ENCODE measurements around the gene PTH2.
"Not testable (repeated sequence)": the region's sequence is repeated elsewhere in the genome, so short reads cannot be mapped to it uniquely, and the experiment has no call there.

The PTH2 gene

GRCh38 chr19:49461130-49461529 lies 37.9 kb upstream of the PTH2 start:
- not testable (repeated sequence) for H3K4me3 ChIP-seq (ENCODE audit: low read depth, low read length); H3K27ac ChIP-seq (ENCODE audit: low read depth, low read length); H3K27me3 ChIP-seq (ENCODE audit: control insufficient read depth, insufficient read depth, low read length); H3K9ac ChIP-seq (ENCODE audit: low read depth, low read length); H3K9me3 ChIP-seq (ENCODE audit: control insufficient read depth, insufficient read depth, low read length); H3K4me1 ChIP-seq (ENCODE audit: control insufficient read depth, insufficient read depth, low read length)
- peaks cover 26% of the 10 kb centered on the region for H3K36me3 ChIP-seq (ENCODE audit: control insufficient read depth, insufficient read depth, low read length)

- Histone ChIP-seq H3K27ac (ENCODE audit: low read depth, low read length) (no peak overlapping the region), H3K4me1 (ENCODE audit: control insufficient read depth, insufficient read depth, low read length) (no peaks in the 10 kb centered on the region), H3K9ac (ENCODE audit: low read depth, low read length) (no peak overlapping the region), H3K36me3 (ENCODE audit: control insufficient read depth, insufficient read depth, low read length) (peaks cover 19% of the 10 kb centered on the region; the same call in 1 of the 2 replicates), H3K9me3 (ENCODE audit: control insufficient read depth, insufficient read depth, low read length) (no peaks in the 10 kb centered on the region), H3K27me3 (ENCODE audit: control insufficient read depth, insufficient read depth, low read length) (no peaks in the 10 kb centered on the region), H3K4me3 (ENCODE audit: low read depth, low read length) (no peak overlapping the region)
Observed at GRCh38 chr19:49459388-49459787, 36.1 kb upstream of the PTH2 start.

- Histone ChIP-seq H3K27ac (ENCODE audit: low read depth, low read length) (no peak overlapping the region), H3K9me3 (ENCODE audit: control insufficient read depth, insufficient read depth, low read length) (no peaks in the 10 kb centered on the region), H3K36me3 (ENCODE audit: control insufficient read depth, insufficient read depth, low read length) (0 out of 2 replicates have a peak, but pooled peaks cover 12% of the 10 kb centered on the region), H3K4me1 (ENCODE audit: control insufficient read depth, insufficient read depth, low read length) (peaks cover 2% of the 10 kb centered on the region; the same call in 1 of the 2 replicates), H3K9ac (ENCODE audit: low read depth, low read length) (no peak overlapping the region), H3K27me3 (ENCODE audit: control insufficient read depth, insufficient read depth, low read length) (no peaks in the 10 kb centered on the region), H3K4me3 (ENCODE audit: low read depth, low read length) (no peak overlapping the region)
Observed at GRCh38 chr19:49458567-49458903, 35.3 kb upstream of the PTH2 start.

- Histone ChIP-seq H3K4me1 (ENCODE audit: control insufficient read depth, insufficient read depth, low read length) (peaks cover 2% of the 10 kb centered on the region; the same call in 1 of the 2 replicates), H3K4me3 (ENCODE audit: low read depth, low read length) (no peak overlapping the region), H3K36me3 (ENCODE audit: control insufficient read depth, insufficient read depth, low read length) (0 out of 2 replicates have a peak, but pooled peaks cover 12% of the 10 kb centered on the region), H3K9ac (ENCODE audit: low read depth, low read length) (no peak overlapping the region), H3K9me3 (ENCODE audit: control insufficient read depth, insufficient read depth, low read length) (no peaks in the 10 kb centered on the region), H3K27me3 (ENCODE audit: control insufficient read depth, insufficient read depth, low read length) (no peaks in the 10 kb centered on the region), H3K27ac (ENCODE audit: low read depth, low read length) (no peak overlapping the region)
Observed at GRCh38 chr19:49456326-49456725, 33.1 kb upstream of the PTH2 start.

GRCh38 chr19:49455773-49456172 lies 32.5 kb upstream of the PTH2 start:
- Histone ChIP-seq H3K9me3 (ENCODE audit: control insufficient read depth, insufficient read depth, low read length) (no peaks in the 10 kb centered on the region), H3K9ac (ENCODE audit: low read depth, low read length) (no peak overlapping the region), H3K4me3 (ENCODE audit: low read depth, low read length) (no peak overlapping the region), H3K27me3 (ENCODE audit: control insufficient read depth, insufficient read depth, low read length) (no peaks in the 10 kb centered on the region), H3K36me3 (ENCODE audit: control insufficient read depth, insufficient read depth, low read length) (0 out of 2 replicates have a peak, but pooled peaks cover 12% of the 10 kb centered on the region), H3K4me1 (ENCODE audit: control insufficient read depth, insufficient read depth, low read length) (peaks cover 2% of the 10 kb centered on the region; the same call in 1 of the 2 replicates), H3K27ac (ENCODE audit: low read depth, low read length) (no peak overlapping the region)

- H3K9ac ChIP-seq (ENCODE audit: low read depth, low read length) = peak overlapping the region; percentile 98
- H3K27me3 ChIP-seq (ENCODE audit: control insufficient read depth, insufficient read depth, low read length) = no peaks in the 10 kb centered on the region
- peaks cover 16% of the 10 kb centered on the region for H3K36me3 ChIP-seq (ENCODE audit: control insufficient read depth, insufficient read depth, low read length)
- H3K9me3 ChIP-seq (ENCODE audit: control insufficient read depth, insufficient read depth, low read length) = no peaks in the 10 kb centered on the region
- H3K4me3 ChIP-seq (ENCODE audit: low read depth, low read length) = peak overlapping the region; percentile 93
- H3K4me1 ChIP-seq (ENCODE audit: control insufficient read depth, insufficient read depth, low read length) = peaks cover 2% of the 10 kb centered on the region; the same call in 1 of the 2 replicates
- peak overlapping the region; percentile 99 for H3K27ac ChIP-seq (ENCODE audit: low read depth, low read length)
Observed at GRCh38 chr19:49453757-49454240, 30.6 kb upstream of the PTH2 start.

GRCh38 chr19:49453013-49453756 lies 29.9 kb upstream of the PTH2 start, which contains the start of gene ALDH16A1:
Gene ALDH16A1 (plus strand): TSS chr19:49453225. CDS start chr19:49453332, 107 bp downstream.
- Histone ChIP-seq H3K27ac (ENCODE audit: low read depth, low read length) (peak within 1 kb of the TSS; percentile 99), H3K4me3 (ENCODE audit: low read depth, low read length) (peak within 1 kb of the TSS; percentile 93), H3K36me3 (ENCODE audit: control insufficient read depth, insufficient read depth, low read length) (peaks cover 22% of the 10 kb centered on the region), H3K9me3 (ENCODE audit: control insufficient read depth, insufficient read depth, low read length) (no peaks in the 10 kb centered on the region), H3K9ac (ENCODE audit: low read depth, low read length) (peak within 1 kb of the TSS; percentile 98), H3K4me1 (ENCODE audit: control insufficient read depth, insufficient read depth, low read length) (peaks cover 2% of the 10 kb centered on the region; the same call in 1 of the 2 replicates), H3K27me3 (ENCODE audit: control insufficient read depth, insufficient read depth, low read length) (no peaks in the 10 kb centered on the region)

GRCh38 chr19:49451430-49452181 lies 28.4 kb upstream of the PTH2 start, which contains the start of gene PIH1D1:
Gene PIH1D1 (minus strand): TSS chr19:49451814. CDS start chr19:49451574, 240 bp downstream.
- Histone ChIP-seq H3K4me3 (ENCODE audit: low read depth, low read length) (peak within 1 kb of the TSS; percentile 93), H3K36me3 (ENCODE audit: control insufficient read depth, insufficient read depth, low read length) (peaks cover 32% of the 10 kb centered on the region), H3K4me1 (ENCODE audit: control insufficient read depth, insufficient read depth, low read length) (peaks cover 7% of the 10 kb centered on the region; the same call in 1 of the 2 replicates), H3K27me3 (ENCODE audit: control insufficient read depth, insufficient read depth, low read length) (no peaks in the 10 kb centered on the region), H3K9ac (ENCODE audit: low read depth, low read length) (peak within 1 kb of the TSS; percentile 98), H3K27ac (ENCODE audit: low read depth, low read length) (peak within 1 kb of the TSS; percentile 99), H3K9me3 (ENCODE audit: control insufficient read depth, insufficient read depth, low read length) (no peaks in the 10 kb centered on the region)

- Histone ChIP-seq H3K9ac (ENCODE audit: low read depth, low read length) (no peak overlapping the region), H3K27ac (ENCODE audit: low read depth, low read length) (no peak overlapping the region), H3K27me3 (ENCODE audit: control insufficient read depth, insufficient read depth, low read length) (no peaks in the 10 kb centered on the region), H3K4me1 (ENCODE audit: control insufficient read depth, insufficient read depth, low read length) (peaks cover 7% of the 10 kb centered on the region; the same call in 1 of the 2 replicates), H3K4me3 (ENCODE audit: low read depth, low read length) (peak overlapping the region; percentile 85; the same call in 1 of the 2 replicates), H3K36me3 (ENCODE audit: control insufficient read depth, insufficient read depth, low read length) (peaks cover 33% of the 10 kb centered on the region), H3K9me3 (ENCODE audit: control insufficient read depth, insufficient read depth, low read length) (no peaks in the 10 kb centered on the region)
Observed at GRCh38 chr19:49450405-49450804, 27.2 kb upstream of the PTH2 start.

GRCh38 chr19:49448432-49448786 lies 25.2 kb upstream of the PTH2 start:
- H3K4me3 ChIP-seq (ENCODE audit: low read depth, low read length) = no peak overlapping the region
- peaks cover 33% of the 10 kb centered on the region for H3K36me3 ChIP-seq (ENCODE audit: control insufficient read depth, insufficient read depth, low read length)
- no peaks in the 10 kb centered on the region for H3K9me3 ChIP-seq (ENCODE audit: control insufficient read depth, insufficient read depth, low read length)
- no peak overlapping the region for H3K27ac ChIP-seq (ENCODE audit: low read depth, low read length)
- H3K9ac ChIP-seq (ENCODE audit: low read depth, low read length) = no peak overlapping the region
- H3K4me1 ChIP-seq (ENCODE audit: control insufficient read depth, insufficient read depth, low read length) = peaks cover 5% of the 10 kb centered on the region; the same call in 1 of the 2 replicates
- no peaks in the 10 kb centered on the region for H3K27me3 ChIP-seq (ENCODE audit: control insufficient read depth, insufficient read depth, low read length)
